ENCODE measurements around the gene TLR8.

TLR8 gene

DNA sequence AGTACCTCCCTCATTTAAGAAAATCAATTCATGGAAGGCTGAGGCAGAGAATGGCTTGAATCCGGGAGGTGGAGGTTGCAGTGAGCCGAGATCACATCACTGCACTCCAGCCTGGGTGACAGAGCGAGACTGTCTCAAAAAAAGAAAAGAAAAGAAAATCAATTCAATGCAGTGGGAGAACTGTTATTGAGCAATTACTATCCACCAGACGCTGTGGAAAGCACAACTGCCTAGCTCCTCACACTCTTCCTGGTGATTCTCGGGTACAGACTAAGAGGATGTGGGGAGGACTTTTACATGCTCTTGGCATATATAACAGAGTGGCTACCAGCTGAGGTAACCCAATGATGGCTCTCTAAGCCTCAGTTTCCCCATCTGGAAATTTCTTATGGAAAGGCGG lies 65.8 kb downstream of the TLR8 start:
- no peak overlapping the region for H3K4me3 ChIP-seq (ENCODE audit: low read length)
- H3K9me3 ChIP-seq (ENCODE audit: control insufficient read depth, low read depth, low read length) = no peaks in the 10 kb centered on the region
- no peaks in the 10 kb centered on the region for H3K27me3 ChIP-seq (ENCODE audit: control insufficient read depth, insufficient read depth, low read length)
- H3K36me3 ChIP-seq (ENCODE audit: control insufficient read depth, low read depth, low read length) = peaks cover 4% of the 10 kb centered on the region
- H3K9ac ChIP-seq (ENCODE audit: low read length) = no peak overlapping the region
- H3K4me1 ChIP-seq (ENCODE audit: control insufficient read depth, low read depth, low read length) = peaks cover 33% of the 10 kb centered on the region
- H3K27ac ChIP-seq (ENCODE audit: low read length) = no peak overlapping the region
